ENCODE results near the gene FILIP1.

Gene FILIP1

DNA sequence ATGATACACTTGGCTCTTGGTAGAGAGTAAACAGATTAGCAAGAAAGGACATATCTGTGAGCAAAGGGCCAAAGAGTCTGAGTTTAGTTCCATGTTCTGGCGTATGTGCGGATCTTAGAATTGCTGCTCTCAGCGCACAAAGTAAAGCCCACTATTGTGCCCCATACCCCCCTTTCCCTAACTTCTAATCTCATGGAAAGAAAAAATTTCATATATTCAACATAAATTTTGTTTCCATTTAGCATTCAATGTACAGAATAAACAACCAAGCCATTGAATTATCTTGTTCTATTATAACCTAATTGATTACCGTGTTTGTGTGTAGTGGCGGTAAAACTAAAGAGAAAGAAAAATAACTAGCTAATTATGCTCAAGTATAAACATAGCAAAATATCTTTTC lies 30.5 kb downstream of the FILIP1 start:
- TF ChIP-seq, protein P1, sequence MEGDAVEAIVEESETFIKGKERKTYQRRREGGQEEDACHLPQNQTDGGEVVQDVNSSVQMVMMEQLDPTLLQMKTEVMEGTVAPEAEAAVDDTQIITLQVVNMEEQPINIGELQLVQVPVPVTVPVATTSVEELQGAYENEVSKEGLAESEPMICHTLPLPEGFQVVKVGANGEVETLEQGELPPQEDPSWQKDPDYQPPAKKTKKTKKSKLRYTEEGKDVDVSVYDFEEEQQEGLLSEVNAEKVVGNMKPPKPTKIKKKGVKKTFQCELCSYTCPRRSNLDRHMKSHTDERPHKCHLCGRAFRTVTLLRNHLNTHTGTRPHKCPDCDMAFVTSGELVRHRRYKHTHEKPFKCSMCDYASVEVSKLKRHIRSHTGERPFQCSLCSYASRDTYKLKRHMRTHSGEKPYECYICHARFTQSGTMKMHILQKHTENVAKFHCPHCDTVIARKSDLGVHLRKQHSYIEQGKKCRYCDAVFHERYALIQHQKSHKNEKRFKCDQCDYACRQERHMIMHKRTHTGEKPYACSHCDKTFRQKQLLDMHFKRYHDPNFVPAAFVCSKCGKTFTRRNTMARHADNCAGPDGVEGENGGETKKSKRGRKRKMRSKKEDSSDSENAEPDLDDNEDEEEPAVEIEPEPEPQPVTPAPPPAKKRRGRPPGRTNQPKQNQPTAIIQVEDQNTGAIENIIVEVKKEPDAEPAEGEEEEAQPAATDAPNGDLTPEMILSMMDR (IDR thresholded peaks at IDR 0.05; ENCODE audit: borderline replicate concordance, insufficient read depth, low read depth, low read length) = no peak
- no peak overlapping the region for H3K4me3 ChIP-seq (ENCODE audit: low read depth, low read length)

DNA sequence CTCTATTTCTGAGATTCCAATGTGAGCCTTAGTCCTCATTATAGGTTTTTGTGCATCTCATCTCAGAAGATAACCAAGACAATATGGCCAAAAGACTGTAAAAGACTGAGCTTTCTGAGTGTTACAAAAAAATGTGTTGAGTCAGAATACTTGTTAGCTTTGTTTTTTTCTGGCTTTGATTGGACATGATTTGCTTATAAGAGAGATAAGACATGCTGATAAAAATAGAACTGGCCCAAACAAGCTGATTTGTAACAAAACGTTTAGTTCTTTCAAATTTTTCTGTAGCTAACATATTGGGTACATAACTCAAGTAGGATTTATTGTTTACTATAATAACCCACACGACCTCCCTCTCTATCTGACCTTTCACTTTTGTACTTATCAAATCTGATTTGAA lies 32.9 kb downstream of the FILIP1 start:
- H3K4me3 ChIP-seq (ENCODE audit: low read depth, low read length) = no peak overlapping the region
- TF ChIP-seq, protein P1 (IDR thresholded peaks at IDR 0.05; ENCODE audit: borderline replicate concordance, insufficient read depth, low read depth, low read length) = no peak

DNA sequence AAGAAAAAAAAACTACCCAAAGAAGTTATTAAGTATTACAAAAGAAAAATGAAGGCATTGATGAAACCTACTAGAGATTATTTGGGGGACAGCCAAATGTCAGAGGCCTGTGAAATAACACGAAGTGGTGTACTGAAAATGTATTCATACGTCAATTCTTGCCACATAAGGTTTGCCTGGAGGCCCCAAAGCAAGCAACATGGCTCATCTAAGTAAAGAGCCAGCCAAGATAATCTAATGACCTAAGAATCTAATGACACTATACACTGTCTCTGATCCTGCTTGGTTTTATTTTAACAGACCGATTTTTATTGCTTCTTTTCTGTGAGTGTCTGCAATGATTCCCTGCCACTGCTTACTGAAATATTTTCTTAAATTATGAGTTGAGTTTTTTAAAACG lies 34.7 kb downstream of the FILIP1 start:
- H3K4me3 ChIP-seq (ENCODE audit: low read depth, low read length) = no peak overlapping the region
- TF ChIP-seq, protein P1 (IDR thresholded peaks at IDR 0.05; ENCODE audit: borderline replicate concordance, insufficient read depth, low read depth, low read length) = no peak

DNA sequence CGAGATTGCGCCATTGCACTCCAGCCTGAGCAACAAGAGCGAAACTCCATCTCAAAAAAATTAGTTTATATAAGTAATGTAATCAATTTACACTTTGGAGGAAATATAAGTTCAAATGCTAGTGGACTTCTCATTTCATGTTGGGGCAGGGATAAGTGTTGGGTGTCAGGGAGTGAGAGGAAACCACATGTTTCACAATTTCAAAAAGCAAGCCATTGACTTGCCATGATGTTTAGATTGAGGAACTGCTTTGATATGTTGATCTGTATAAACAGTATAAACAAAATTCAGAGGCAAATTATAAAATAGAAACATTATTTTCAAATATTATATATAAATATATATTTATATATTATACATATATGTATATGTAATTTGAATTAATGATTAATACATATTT lies 42.7 kb downstream of the FILIP1 start:
- TF ChIP-seq, protein P1 (IDR thresholded peaks at IDR 0.05; ENCODE audit: borderline replicate concordance, insufficient read depth, low read depth, low read length) = no peak
- no peak overlapping the region for H3K4me3 ChIP-seq (ENCODE audit: low read depth, low read length)

DNA sequence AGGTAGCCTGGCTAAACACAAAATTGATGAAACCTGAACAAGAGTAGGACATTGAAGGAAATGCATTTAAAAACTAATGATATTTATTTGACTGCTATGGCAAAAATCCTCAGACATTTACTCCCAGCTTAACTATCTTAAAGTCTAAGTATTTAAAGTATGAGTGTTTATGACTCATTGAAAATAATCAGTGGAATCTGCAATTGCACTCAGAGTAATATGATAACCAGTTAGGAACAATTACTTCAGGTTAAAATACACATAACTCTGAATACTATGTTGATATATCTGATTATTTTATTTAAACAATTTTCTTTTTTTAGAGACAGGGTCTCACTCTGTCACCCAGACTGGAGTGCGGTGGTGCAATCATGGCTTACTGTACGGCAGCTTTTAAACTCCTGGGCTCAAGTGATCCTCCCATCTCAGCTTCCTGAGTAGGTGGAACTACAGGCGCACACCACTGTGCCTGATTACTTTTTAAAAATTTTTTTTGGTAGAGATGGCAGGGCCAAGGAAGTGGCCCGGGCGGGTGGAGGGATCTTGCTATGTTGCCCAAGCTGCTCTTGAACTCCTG lies 43.9 kb downstream of the FILIP1 start:
- TF ChIP-seq, protein P1 (IDR thresholded peaks at IDR 0.05; ENCODE audit: borderline replicate concordance, insufficient read depth, low read depth, low read length) = no peak
- H3K4me3 ChIP-seq (ENCODE audit: low read depth, low read length) = no peak overlapping the region

DNA sequence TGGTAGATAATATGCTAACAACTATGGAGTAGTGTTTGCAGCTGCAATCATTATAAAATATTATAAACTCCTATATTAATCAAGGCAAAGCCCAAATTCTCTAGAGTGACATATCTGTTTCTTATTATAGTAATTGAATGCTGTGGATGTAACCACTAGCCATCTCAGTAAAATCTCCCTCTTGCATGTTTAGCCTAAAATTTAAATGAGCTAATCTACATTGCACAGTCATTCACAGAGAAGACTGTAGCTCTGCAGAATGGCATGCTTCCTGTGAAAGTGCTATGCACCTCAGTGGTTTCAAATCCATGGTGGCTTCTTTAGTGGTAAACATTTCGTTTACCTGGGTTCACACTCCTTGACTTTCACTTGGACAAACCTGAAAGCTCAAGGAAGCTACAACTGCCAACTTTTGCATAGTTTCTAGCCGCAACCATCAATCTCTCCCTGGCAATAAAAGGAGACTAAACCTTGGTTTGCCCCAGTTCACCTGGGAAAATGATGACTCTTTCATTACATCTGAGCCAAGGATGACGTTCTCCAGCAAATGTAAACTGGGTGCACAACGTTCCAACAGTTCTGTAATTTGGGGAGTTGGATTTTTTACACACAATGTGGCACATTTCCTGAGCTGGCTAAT lies 47.2 kb downstream of the FILIP1 start:
- H3K4me3 ChIP-seq (ENCODE audit: low read depth, low read length) = no peak overlapping the region
- TF ChIP-seq, protein P1 (IDR thresholded peaks at IDR 0.05; ENCODE audit: borderline replicate concordance, insufficient read depth, low read depth, low read length) = no peak

DNA sequence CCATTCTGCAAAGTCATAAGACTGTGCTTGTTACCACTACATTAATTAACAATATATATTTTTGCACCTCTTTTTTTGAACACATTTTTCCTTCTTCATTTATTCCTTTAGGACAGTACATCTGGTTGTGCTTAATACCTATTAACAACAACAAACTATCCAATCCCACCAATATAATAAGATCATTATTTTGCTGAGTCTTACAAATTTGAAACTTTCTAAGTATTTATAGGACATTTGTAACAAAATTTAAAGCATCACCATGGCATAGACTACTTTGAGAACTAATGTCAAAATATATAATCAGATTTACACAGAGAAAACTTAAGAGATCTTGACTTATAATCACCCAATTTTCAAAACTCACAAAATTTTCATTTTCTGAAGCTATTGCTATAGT lies 47.9 kb downstream of the FILIP1 start:
- TF ChIP-seq, protein P1 (IDR thresholded peaks at IDR 0.05; ENCODE audit: borderline replicate concordance, insufficient read depth, low read depth, low read length) = no peak
- no peak overlapping the region for H3K4me3 ChIP-seq (ENCODE audit: low read depth, low read length)

Data from GM12875 (cell line).